ENCODE data around the gene PIAS1.

- TF ChIP-seq, protein P1, sequence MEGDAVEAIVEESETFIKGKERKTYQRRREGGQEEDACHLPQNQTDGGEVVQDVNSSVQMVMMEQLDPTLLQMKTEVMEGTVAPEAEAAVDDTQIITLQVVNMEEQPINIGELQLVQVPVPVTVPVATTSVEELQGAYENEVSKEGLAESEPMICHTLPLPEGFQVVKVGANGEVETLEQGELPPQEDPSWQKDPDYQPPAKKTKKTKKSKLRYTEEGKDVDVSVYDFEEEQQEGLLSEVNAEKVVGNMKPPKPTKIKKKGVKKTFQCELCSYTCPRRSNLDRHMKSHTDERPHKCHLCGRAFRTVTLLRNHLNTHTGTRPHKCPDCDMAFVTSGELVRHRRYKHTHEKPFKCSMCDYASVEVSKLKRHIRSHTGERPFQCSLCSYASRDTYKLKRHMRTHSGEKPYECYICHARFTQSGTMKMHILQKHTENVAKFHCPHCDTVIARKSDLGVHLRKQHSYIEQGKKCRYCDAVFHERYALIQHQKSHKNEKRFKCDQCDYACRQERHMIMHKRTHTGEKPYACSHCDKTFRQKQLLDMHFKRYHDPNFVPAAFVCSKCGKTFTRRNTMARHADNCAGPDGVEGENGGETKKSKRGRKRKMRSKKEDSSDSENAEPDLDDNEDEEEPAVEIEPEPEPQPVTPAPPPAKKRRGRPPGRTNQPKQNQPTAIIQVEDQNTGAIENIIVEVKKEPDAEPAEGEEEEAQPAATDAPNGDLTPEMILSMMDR (IDR thresholded peaks at IDR 0.05): no peak
- no peak for TF ChIP-seq POLR2A (IDR thresholded peaks at IDR 0.05)
Observed at GRCh38 chr15:68107142-68107541, 53.0 kb downstream of the PIAS1 start.

Data from body of pancreas (tissue), 4 donors.